Loucy (cell line): ENCODE results near the gene PABPC1L.

Source experiments
- EZH2phosphoT487 ChIP-seq: fragments of 200-600 bp; IDR thresholded peaks from 2 replicates; pipeline ENCODE4 v1.6.1; 2018; ENCODE audit warnings: antibody characterized with exemption, mild to moderate bottlenecking, moderate library complexity, borderline replicate concordance
- TF ChIP-seq, protein P1 (sequence below): fragments of 200-600 bp; sonication (generic); conservative IDR thresholded peaks from 2 replicates; pipeline ENCODE4 v1.5.1; 2014; ENCODE audit warnings: mild to moderate bottlenecking, antibody characterized with exemption, low read length

DNA sequence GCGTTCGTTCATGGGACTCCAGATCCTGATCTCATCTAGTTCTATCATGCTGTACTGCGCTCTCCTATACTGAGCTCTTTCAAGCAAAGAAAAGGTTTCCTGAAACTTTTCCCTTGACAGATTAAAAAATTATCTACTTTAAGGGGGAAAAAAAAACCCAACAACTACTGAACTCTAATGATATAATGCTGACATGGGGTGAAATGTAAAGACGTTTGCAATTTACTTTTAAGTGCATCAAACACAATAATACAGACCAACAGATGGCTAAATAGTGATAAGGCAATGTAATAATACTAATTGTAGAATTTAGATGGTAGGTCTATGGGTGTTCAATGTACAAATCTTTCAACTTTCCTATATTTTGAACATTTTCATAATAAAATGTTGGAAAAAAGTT is 34.0 kb downstream of the PABPC1L start:
- TF ChIP-seq EZH2phosphoT487 = no peak
- TF ChIP-seq, protein P1, sequence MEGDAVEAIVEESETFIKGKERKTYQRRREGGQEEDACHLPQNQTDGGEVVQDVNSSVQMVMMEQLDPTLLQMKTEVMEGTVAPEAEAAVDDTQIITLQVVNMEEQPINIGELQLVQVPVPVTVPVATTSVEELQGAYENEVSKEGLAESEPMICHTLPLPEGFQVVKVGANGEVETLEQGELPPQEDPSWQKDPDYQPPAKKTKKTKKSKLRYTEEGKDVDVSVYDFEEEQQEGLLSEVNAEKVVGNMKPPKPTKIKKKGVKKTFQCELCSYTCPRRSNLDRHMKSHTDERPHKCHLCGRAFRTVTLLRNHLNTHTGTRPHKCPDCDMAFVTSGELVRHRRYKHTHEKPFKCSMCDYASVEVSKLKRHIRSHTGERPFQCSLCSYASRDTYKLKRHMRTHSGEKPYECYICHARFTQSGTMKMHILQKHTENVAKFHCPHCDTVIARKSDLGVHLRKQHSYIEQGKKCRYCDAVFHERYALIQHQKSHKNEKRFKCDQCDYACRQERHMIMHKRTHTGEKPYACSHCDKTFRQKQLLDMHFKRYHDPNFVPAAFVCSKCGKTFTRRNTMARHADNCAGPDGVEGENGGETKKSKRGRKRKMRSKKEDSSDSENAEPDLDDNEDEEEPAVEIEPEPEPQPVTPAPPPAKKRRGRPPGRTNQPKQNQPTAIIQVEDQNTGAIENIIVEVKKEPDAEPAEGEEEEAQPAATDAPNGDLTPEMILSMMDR = no peak
